Fibroblast of the aortic adventitia (primary cell): ENCODE results near the gene PDZD7. TPM values are rescaled to one million over a fixed set of nuclear protein-coding genes. Genes with fewer than 3 reads are reported as not detected.

ENCODE experiments used
- DNase-seq: peaks from one replicate; pipeline ENCODE4 v3.0.0-alpha.2; 2010; ENCODE audit warnings: low read depth
- H3K4me3 ChIP-seq: 2 replicates; pipeline ENCODE4 v1.5.1; 2011; ENCODE audit warnings: low read depth, mild to moderate bottlenecking, control low read depth, low read length, moderate library complexity
- total RNA-seq: library from RNA; depleted of rRNA; stranded (reverse); fragments of >200 nt; gene quantifications from 2 replicates; pipeline ENCODE4 v1.2.3, GENCODE V29; 2012; ENCODE audit warnings: low replicate concordance
- TF ChIP-seq, protein P1 (sequence below): IDR thresholded peaks from 2 replicates; pipeline ENCODE4 v1.5.1; 2011; ENCODE audit warnings: mild to moderate bottlenecking, low read length, control low read depth, inconsistent platforms; ENCODE audit not compliant: insufficient read depth

PDZD7 gene
- total RNA-seq, 1 donor = 0.27 TPM

DNA sequence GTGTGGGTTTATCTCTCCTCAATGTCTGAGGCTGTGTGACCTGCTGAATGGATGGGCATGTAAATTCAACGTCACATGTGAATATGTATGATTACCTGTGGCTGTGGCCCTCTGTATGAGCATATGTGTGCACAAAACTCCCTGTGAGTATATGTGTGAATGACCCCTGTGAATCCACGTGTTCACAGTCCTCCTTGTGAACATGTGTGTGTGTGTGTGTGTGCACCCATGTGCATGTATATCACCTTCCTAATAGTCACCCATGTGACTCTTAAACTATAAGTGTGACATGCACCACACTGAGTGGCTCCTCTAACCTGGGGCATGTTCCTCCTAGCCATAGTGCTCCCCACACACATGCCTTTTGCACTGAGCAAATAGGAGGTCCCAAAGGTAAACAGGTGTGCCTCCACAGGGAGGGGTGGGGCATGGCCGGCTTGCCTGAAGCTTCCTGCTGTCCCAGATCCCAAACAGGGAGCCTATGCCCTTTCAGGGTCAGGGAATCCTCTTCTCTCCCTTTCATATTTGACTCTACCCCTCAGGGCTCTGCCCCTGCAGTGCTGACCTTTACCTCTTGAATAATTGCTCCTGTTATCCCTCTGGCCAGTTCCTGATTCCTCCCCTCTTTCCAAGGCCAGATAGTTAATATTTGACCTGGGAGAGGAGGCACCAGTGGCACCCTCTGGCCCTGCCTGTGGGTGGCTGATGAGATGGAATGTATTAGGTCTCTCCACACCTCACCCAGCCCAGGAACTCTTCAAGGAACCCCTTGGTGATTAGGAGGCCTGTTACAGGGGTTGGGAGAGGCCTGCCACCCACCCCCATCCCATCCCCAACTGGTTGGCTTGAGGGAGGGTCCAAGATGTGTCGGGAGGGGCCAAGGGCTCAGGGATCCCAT lies 59.8 kb downstream of the PDZD7 start:
- TF ChIP-seq, protein P1, sequence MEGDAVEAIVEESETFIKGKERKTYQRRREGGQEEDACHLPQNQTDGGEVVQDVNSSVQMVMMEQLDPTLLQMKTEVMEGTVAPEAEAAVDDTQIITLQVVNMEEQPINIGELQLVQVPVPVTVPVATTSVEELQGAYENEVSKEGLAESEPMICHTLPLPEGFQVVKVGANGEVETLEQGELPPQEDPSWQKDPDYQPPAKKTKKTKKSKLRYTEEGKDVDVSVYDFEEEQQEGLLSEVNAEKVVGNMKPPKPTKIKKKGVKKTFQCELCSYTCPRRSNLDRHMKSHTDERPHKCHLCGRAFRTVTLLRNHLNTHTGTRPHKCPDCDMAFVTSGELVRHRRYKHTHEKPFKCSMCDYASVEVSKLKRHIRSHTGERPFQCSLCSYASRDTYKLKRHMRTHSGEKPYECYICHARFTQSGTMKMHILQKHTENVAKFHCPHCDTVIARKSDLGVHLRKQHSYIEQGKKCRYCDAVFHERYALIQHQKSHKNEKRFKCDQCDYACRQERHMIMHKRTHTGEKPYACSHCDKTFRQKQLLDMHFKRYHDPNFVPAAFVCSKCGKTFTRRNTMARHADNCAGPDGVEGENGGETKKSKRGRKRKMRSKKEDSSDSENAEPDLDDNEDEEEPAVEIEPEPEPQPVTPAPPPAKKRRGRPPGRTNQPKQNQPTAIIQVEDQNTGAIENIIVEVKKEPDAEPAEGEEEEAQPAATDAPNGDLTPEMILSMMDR = no peak
- H3K4me3 ChIP-seq = no peak overlapping the region
- no peak for DNase-seq

DNA sequence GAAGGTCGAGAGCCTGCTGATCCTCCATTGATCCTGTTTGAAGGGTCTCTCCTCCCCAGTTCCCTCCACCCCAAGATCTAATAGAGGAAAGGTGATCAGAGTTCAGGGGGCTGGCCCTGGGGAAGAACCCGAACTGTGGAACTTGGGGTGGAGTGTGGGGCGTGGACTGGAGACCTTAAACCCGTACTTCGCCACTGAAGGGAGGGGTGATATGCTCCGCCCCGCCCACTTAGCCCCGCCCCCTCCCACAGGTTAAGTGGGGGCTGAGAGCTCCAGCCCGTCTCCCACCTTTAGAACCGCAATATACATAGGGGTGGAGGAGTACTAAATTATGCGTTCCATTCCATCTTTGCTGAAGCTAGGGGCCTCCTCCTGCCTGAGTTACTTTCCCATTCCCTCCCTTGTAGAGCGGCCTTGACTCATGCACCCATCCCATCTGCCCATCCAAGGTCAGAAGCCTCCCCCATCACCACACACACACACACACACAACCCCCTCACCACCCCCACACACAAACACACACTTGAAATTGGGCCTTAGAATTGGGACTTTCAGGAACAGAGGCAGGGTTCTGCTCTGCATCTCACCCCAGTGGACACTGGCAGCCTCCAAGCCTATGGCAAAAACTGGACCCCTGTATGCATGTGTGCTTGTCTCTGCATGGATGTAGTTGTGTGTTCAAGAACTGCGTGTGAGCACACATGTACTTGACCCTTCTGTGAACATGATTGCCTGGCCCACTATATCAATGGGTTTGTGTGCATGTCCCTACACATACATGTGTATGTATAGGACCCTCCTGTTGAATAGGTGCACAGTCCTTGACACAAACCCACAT lies 60.6 kb downstream of the PDZD7 start:
- H3K4me3 ChIP-seq = peak overlapping the region; percentile 68
- TF ChIP-seq, protein P1 = no peak
- DNase-seq = no peak

DNA sequence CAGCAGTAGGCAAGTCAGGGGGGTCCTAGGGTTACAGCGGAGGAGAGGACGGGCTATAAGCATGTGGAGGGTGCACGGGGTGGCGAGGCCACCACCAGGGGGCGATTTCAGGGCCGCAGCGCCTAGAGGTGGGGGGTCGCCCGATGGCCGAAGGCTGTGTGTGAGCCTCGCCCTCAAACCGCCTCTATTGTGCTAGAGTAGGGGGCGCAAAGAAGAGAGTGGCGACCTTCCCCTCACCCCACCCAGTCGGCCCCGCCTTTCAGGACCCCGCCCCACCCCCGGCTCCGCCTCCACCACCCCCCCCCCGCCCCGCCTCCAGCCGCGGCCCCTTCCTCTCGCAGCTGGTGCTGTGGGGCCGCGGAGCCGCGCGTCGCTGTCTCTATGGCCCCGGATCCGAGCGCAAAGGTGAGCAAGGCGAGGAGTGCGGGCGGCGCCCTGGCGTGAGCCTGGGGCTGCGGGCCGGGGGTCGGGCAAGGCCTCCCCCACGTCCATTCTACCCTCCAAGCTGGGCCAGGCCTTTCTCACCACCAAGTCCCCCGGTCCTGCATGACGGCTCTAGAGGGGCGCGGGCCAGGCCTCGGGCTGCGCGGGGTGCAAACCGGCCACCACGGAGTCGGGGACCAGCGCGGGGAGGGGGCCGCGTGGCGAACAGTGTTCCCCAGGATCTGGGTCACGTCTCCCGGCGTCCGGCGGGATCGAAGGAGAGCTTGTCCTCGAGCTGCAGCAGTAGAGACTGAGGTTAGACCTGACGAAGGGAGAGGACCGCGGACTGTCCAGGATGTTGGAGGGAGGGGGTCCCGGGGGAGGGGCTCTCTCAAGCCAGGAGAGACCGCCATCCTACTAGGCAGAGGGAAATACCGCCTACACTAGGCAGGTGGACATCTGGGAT lies 61.5 kb downstream of the PDZD7 start, which contains the start of gene SEMA4G:
SEMA4G (plus strand) TSS at position 318 of the 889 bp plus-strand sequence. CDS start 3,409 bp downstream, outside the sequence.
- peak; percentile 31 for DNase-seq
- TF ChIP-seq, protein P1 = peak; percentile 85
- peak within 1 kb of the TSS; percentile 68 for H3K4me3 ChIP-seq

DNA sequence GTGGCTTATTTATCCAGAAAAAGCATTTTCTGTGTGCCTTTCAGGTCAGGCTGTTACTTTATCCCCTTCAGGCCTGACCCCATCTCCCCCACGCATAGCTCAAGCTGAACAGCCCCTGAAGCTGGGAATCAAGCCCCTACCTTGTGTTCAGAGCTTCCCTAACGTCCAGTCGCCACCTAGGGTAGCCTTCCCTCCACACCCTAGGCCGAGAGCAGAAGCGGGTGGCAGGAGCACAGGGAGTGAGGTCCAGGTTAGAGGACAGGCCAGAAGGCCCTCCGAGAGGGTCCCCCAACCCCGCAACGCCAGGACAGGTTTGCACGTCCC lies 62.1 kb downstream of the PDZD7 start:
- DNase-seq = no peak
- peak overlapping the region; percentile 68 for H3K4me3 ChIP-seq
- TF ChIP-seq, protein P1 = no peak

DNA sequence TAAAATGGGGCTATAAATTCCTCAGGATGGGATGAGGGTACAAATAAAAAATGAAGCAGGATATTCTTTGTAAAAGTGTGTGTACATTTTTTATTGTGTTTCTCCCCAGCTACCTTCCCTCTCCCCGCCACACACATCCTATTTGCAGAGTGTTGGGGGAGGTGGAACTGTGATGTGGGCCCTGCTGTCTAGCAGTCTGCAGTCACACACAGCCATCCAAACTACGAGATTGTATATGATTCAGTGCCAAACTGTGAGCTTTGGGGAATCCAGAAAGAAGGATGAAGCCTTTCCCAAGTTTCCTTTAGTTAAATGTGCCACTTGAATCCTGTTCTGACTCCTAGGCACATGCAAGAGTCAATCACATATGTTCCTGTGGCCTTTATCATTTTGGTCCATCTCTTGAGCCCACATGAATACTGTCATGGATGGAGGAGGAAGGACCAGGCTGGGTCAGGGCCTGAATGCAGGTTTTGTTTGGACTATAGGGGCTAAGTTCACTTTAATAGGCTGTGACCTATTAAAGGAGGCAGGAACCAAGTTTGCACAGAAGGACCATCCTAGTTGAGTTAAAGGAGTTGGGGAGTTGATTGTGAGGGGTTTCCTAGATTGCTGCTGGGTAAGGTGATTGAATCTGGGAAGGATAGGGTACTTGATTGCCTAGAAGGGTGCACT lies 62.7 kb downstream of the PDZD7 start:
- no peak for DNase-seq
- TF ChIP-seq, protein P1 = no peak
- H3K4me3 ChIP-seq = no peak overlapping the region
